HL-60/S4 treated with retinoic acid at 250 ng/mL for 4 days and 3 days (cell line): ENCODE data around the gene TBC1D8.

Experiments used
- in situ Hi-C: fragments of 300-500 bp; cut with MboI; formaldehyde crosslinking; loops from 2 replicates; pipeline ENCODE4 v1.7.0; 2022; ENCODE audit warnings: low sequenced_read_pairs

The TBC1D8 gene

GRCh38 chr2:101037161-101037755 lies 113.9 kb downstream of the TBC1D8 start:
- in situ Hi-C loops, result no loop called here

GRCh38 chr2:101036562-101036961 lies 114.6 kb downstream of the TBC1D8 start:
- in situ Hi-C loops, result no loop called here

GRCh38 chr2:101032084-101032776 lies 119.0 kb downstream of the TBC1D8 start:
- in situ Hi-C loops, result no loop called here

- in situ Hi-C loops, result no loop called here
Observed at GRCh38 chr2:101030866-101031554, 120.2 kb downstream of the TBC1D8 start.

- in situ Hi-C loops, result no loop called here
Observed at GRCh38 chr2:101027852-101028251, 123.3 kb downstream of the TBC1D8 start.

- in situ Hi-C loops, result no loop called here
Observed at GRCh38 chr2:101026923-101027469, 124.2 kb downstream of the TBC1D8 start.

- in situ Hi-C loops, result no loop called here
Observed at GRCh38 chr2:101026253-101026701, 124.9 kb downstream of the TBC1D8 start.

GRCh38 chr2:101025561-101025960 lies 125.6 kb downstream of the TBC1D8 start:
- in situ Hi-C loops, result no loop called here

- in situ Hi-C loops, result loop anchor here (5.0 kb wide), 1 partner anchor 134 kb away; no protein-coding TSS in a partner anchor
Observed at GRCh38 chr2:101023327-101024107, 127.7 kb downstream of the TBC1D8 start.

GRCh38 chr2:101022221-101022620 lies 129.0 kb downstream of the TBC1D8 start:
- in situ Hi-C loops, result loop anchor here (5.0 kb wide), 1 partner anchor 135 kb away; no protein-coding TSS in a partner anchor

- in situ Hi-C loops, result no loop called here
Observed at GRCh38 chr2:101018934-101019333, 132.2 kb downstream of the TBC1D8 start.

- in situ Hi-C loops, result no loop called here
Observed at GRCh38 chr2:101017371-101017770, 133.8 kb downstream of the TBC1D8 start.

- in situ Hi-C loops, result no loop called here
Observed at GRCh38 chr2:101014264-101014857, 136.8 kb downstream of the TBC1D8 start.

GRCh38 chr2:101012706-101013181 lies 138.4 kb downstream of the TBC1D8 start:
- in situ Hi-C loops, result no loop called here

GRCh38 chr2:101012054-101012705 lies 139.0 kb downstream of the TBC1D8 start:
- in situ Hi-C loops, result no loop called here

- in situ Hi-C loops, result no loop called here
Observed at GRCh38 chr2:101011152-101011551, 140.0 kb downstream of the TBC1D8 start.

GRCh38 chr2:101007415-101008345 lies 143.5 kb downstream of the TBC1D8 start:
- in situ Hi-C loops, result no loop called here

- in situ Hi-C loops, result no loop called here
Observed at GRCh38 chr2:101006065-101006715, 145.0 kb downstream of the TBC1D8 start.
